Liver (tissue), 9 donors: ENCODE data around the gene GPR141. TPM values are rescaled to one million over a fixed set of nuclear protein-coding genes. Genes with fewer than 3 reads are reported as not detected.

Experiments used
- DNase-seq: peaks from one replicate; pipeline ENCODE4 v3.0.0-alpha.2; 2017; ENCODE audit warnings: low spot score
- H3K27ac ChIP-seq, 2 donors: one replicate each; pipeline ENCODE4 v1.7.0; 2013; ENCODE audit warnings: inconsistent platforms in 2 of 2, low read length in 2 of 2, control low read depth in 1 of 2, low read depth in 1 of 2, mild to moderate bottlenecking in 1 of 2
- H3K27me3 ChIP-seq, 4 donors: one replicate each; pipeline versions ENCODE4 v1.6.1 to v1.7.0; 2013; ENCODE audit warnings: low read length in 3 of 4, inconsistent platforms in 1 of 4, mild to moderate bottlenecking in 1 of 4, moderate library complexity in 1 of 4; ENCODE audit not compliant: control insufficient read depth in 4 of 4, insufficient read depth in 4 of 4
- H3K36me3 ChIP-seq, 4 donors: one replicate each; pipeline versions ENCODE4 v1.6.1 to v1.7.0; 2013; ENCODE audit warnings: low read length in 3 of 4, mild to moderate bottlenecking in 3 of 4, low read depth in 1 of 4, moderate library complexity in 1 of 4; ENCODE audit not compliant: control insufficient read depth in 4 of 4, insufficient read depth in 3 of 4
- H3K4me1 ChIP-seq, 4 donors: one replicate each; pipeline versions ENCODE4 v1.6.1 to v1.7.0; 2013; ENCODE audit warnings: low read length in 3 of 4, mild to moderate bottlenecking in 3 of 4, moderate library complexity in 1 of 4; ENCODE audit not compliant: control insufficient read depth in 4 of 4, insufficient read depth in 4 of 4
- H3K4me3 ChIP-seq, 3 donors: one replicate each; pipeline versions ENCODE4 v1.6.1 to v1.7.0; 2013; ENCODE audit warnings: low read length in 3 of 3, control low read depth in 1 of 3, low read depth in 1 of 3, mild to moderate bottlenecking in 1 of 3
- H3K9ac ChIP-seq, 2 donors: one replicate each; pipeline ENCODE4 v1.7.0; 2013; ENCODE audit warnings: low read length in 2 of 2, mild to moderate bottlenecking in 2 of 2, moderate library complexity in 2 of 2, control low read depth in 1 of 2, low read depth in 1 of 2
- H3K9me3 ChIP-seq, 4 donors: one replicate each; pipeline versions ENCODE4 v1.6.1 to v1.7.0; 2013; ENCODE audit warnings: low read length in 3 of 4; ENCODE audit not compliant: control insufficient read depth in 4 of 4
- EGR1 ChIP-seq, 2 donors: IDR thresholded peaks; 2 replicates each; pipeline ENCODE4 v1.6.1; 2016 to 2018; ENCODE audit warnings: antibody characterized with exemption in 2 of 2, low read depth in 2 of 2
- FOXA2 ChIP-seq: IDR thresholded peaks from 2 replicates; pipeline ENCODE4 v1.6.1; 2016; ENCODE audit warnings: antibody characterized with exemption
- GABPA ChIP-seq, 2 donors: IDR thresholded peaks in 1 of 2; conservative IDR thresholded peaks in 1 of 2; 2 replicates each; pipeline ENCODE4 v1.6.1; 2016; ENCODE audit warnings: antibody characterized with exemption in 2 of 2, mild to moderate bottlenecking in 1 of 2, moderate library complexity in 1 of 2
- HNF4A ChIP-seq, 2 donors: conservative IDR thresholded peaks; 2 replicates each; pipeline ENCODE4 v1.6.1; 2016; ENCODE audit warnings: antibody characterized with exemption in 2 of 2, mild to moderate bottlenecking in 2 of 2
- JUND ChIP-seq, 2 donors: IDR thresholded peaks; 2 replicates each; pipeline ENCODE4 v1.6.1; 2016; ENCODE audit warnings: antibody characterized with exemption in 2 of 2
- NR2F2 ChIP-seq: IDR thresholded peaks from 2 replicates; pipeline ENCODE4 v1.6.1; 2016; ENCODE audit warnings: antibody characterized with exemption
- RAD21 ChIP-seq, 2 donors: IDR thresholded peaks; 2 replicates each; pipeline ENCODE4 v1.6.1; 2016; ENCODE audit warnings: antibody characterized with exemption in 2 of 2, mild to moderate bottlenecking in 2 of 2
- REST ChIP-seq: IDR thresholded peaks from 2 replicates; pipeline ENCODE4 v1.6.1; 2016; ENCODE audit warnings: antibody characterized with exemption, mild to moderate bottlenecking
- RXRA ChIP-seq, 2 donors: IDR thresholded peaks; 2 replicates each; pipeline ENCODE4 v1.6.1; 2017 to 2018; ENCODE audit warnings: antibody characterized with exemption in 2 of 2, mild to moderate bottlenecking in 1 of 2
- SP1 ChIP-seq: IDR thresholded peaks from 2 replicates; pipeline ENCODE4 v1.6.1; 2018; ENCODE audit warnings: antibody characterized with exemption, mild to moderate bottlenecking
- TAF1 ChIP-seq: conservative IDR thresholded peaks from 2 replicates; pipeline ENCODE4 v1.6.1; 2016; ENCODE audit warnings: antibody characterized with exemption, mild to moderate bottlenecking
- YY1 ChIP-seq: IDR thresholded peaks from 2 replicates; pipeline ENCODE4 v1.6.1; 2016; ENCODE audit warnings: antibody characterized with exemption, mild to moderate bottlenecking
- ZBTB33 ChIP-seq: IDR thresholded peaks from 2 replicates; pipeline ENCODE4 v1.6.1; 2016; ENCODE audit warnings: antibody characterized with exemption
- WGBS: extraction: QIAGEN DNeasy Blood & Tissue Kit; methylation state at CpG from one replicate; pipeline ENCODE4 v1.1.7; 2013; 5-methylcytosine and 5-hydroxymethylcytosine counted together
- polyA plus RNA-seq, 2 donors: library from polyadenylated mRNA; stranded (reverse) in 1 of 2; unstranded in 1 of 2; fragments of 200-250 nt in 1 of 2; fragments of >200 nt in 1 of 2; fragmentation: Nextera tagmentation in 1 of 2; extraction: Ambion mirVana in 1 of 2; gene quantifications; one replicate each; pipeline versions ENCODE4 v1.2.1 to v1.2.3, GENCODE V29; 2013 to 2015
- total RNA-seq, 2 donors: library from RNA; depleted of rRNA; stranded (reverse); fragments of >200 nt; gene quantifications; one replicate each; pipeline ENCODE4 v1.2.3, GENCODE V29; 2014
- TF ChIP-seq, protein P1 (sequence below): IDR thresholded peaks from 2 replicates; pipeline ENCODE4 v1.6.1; 2016; ENCODE audit warnings: antibody characterized with exemption
- TF ChIP-seq, protein P2 (sequence below): fragments of 150-350 bp; IDR thresholded peaks from 2 replicates; pipeline ENCODE4 v1.5.1; 2017; ENCODE audit warnings: improper control_type of control experiment, low read depth, low read length; ENCODE audit not compliant: missing input control
- TF ChIP-seq, protein P3 (sequence below): IDR thresholded peaks from 2 replicates; pipeline ENCODE4 v1.6.1; 2016; ENCODE audit warnings: antibody characterized with exemption
- donor health status: healthy.
- donor health status: healthy.
- donor health status: healthy.
- donor health status: healthy.
- donor health status: healthy.

The GPR141 gene
- total and polyA plus RNA-seq, 4 donors = 0.28 to 2.9 (median 1.4) TPM; not detected in 1

DNA sequence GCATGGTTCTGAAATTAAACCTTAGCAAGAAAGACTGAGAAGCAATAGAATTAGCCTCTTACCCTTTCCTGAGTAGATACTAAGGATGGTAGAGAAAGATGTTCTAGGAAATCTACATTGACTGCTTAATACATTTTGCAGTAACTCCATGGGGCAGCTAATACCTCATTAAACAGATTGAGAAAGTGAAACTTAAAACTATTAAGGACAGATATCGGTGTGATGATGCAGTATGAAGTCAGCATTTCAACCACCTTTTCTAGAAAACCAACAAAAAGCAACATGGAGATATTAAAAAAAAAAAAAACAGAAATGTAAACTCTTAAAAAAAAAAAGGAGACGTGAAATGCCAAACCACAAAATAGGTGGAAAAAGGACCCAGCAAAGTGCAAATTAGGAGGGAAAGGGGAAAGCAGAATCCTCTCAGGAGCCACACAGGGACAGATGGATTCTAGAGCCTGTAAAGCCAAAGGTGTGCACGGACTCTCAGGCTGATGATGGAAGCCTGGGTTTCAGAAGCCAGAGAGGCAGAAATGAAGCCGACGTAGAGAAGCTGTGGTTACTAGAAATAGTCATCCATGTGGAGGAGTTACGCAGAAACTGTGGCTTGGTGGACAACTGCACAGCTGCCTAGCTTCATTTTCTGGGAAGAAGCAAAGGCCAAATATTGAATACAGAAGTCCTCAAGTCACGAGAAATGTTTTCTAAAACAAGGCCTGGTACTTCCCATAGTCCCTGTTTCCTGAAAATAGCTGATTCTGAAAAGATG, 38.1 kb upstream of the GPR141 start:
- TF ChIP-seq, protein P1, sequence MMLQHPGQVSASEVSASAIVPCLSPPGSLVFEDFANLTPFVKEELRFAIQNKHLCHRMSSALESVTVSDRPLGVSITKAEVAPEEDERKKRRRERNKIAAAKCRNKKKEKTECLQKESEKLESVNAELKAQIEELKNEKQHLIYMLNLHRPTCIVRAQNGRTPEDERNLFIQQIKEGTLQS = no peak
- TF ChIP-seq EGR1 (IDR thresholded peaks at IDR 0.05; ENCODE audit: low read depth in 2 of 2) (no peak), REST (no peak), ZBTB33 (no peak), YY1 (no peak), HNF4A (conservative IDR thresholded peaks at IDR 0.05) (no peak)
- TF ChIP-seq, protein P2, sequence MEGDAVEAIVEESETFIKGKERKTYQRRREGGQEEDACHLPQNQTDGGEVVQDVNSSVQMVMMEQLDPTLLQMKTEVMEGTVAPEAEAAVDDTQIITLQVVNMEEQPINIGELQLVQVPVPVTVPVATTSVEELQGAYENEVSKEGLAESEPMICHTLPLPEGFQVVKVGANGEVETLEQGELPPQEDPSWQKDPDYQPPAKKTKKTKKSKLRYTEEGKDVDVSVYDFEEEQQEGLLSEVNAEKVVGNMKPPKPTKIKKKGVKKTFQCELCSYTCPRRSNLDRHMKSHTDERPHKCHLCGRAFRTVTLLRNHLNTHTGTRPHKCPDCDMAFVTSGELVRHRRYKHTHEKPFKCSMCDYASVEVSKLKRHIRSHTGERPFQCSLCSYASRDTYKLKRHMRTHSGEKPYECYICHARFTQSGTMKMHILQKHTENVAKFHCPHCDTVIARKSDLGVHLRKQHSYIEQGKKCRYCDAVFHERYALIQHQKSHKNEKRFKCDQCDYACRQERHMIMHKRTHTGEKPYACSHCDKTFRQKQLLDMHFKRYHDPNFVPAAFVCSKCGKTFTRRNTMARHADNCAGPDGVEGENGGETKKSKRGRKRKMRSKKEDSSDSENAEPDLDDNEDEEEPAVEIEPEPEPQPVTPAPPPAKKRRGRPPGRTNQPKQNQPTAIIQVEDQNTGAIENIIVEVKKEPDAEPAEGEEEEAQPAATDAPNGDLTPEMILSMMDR = no peak
- TF ChIP-seq, protein P3, sequence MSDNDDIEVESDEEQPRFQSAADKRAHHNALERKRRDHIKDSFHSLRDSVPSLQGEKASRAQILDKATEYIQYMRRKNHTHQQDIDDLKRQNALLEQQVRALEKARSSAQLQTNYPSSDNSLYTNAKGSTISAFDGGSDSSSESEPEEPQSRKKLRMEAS = no peak
- H3K27me3 ChIP-seq = no peaks in the 10 kb centered on the region
- H3K9ac ChIP-seq = no peak overlapping the region
- H3K4me3 ChIP-seq = no peak overlapping the region
- no peaks in the 10 kb centered on the region for H3K4me1 ChIP-seq
- no peak overlapping the region for H3K27ac ChIP-seq
- 70% methylated on average over 7 of the region's 7 CpGs for WGBS
- no peaks in the 10 kb centered on the region for H3K9me3 ChIP-seq
- DNase-seq = no peak
- no peaks in the 10 kb centered on the region for H3K36me3 ChIP-seq

DNA sequence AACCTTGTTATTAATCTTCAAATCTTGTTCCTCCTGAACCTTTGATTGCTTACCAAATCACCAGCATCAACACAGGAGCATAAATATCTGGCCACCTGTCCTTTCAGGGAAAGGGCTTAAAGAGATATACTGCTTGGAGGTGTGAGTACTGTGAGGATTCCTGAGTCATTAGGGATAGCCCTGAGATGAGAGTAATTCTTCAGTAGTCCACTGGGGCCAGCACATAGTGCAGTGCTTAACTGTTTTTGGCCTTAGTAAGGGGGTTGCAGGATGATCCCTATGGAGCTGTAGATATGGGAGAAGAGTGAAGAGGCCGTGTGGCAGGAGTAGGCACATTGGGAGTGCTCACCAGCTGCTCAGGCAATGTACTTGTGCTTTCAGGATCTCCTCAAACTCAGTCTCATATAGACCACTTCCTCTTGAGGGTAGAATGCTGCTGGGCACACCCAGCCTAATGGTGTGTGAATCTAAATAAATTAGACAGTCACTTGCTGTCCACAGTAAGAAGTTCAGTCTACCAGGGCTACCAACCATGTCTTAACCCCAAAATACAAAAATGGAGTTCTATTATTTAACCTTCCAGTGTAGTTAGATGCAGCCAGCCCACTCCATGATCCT, 26.5 kb upstream of the GPR141 start:
- H3K9ac ChIP-seq = no peak overlapping the region
- 40% methylated on average over 1 of the region's 1 CpG for WGBS
- H3K9me3 ChIP-seq = no peaks in the 10 kb centered on the region
- peaks cover 0 to 3% (median 1%) of the 10 kb centered on the region in 4 donors for H3K27me3 ChIP-seq
- H3K27ac ChIP-seq = no peak overlapping the region
- DNase-seq = no peak
- H3K4me3 ChIP-seq = no peak overlapping the region
- H3K4me1 ChIP-seq = no peaks in the 10 kb centered on the region
- no peaks in the 10 kb centered on the region for H3K36me3 ChIP-seq
- TF ChIP-seq RAD21 (IDR thresholded peaks at IDR 0.05) (no peak), GABPA (IDR thresholded peaks at IDR 0.05 in 1 of 2, conservative IDR thresholded peaks at IDR 0.05 in 1 of 2) (no peak), FOXA2 (no peak), JUND (IDR thresholded peaks at IDR 0.05) (no peak), RXRA (IDR thresholded peaks at IDR 0.05) (no peak), YY1 (no peak), NR2F2 (no peak), TAF1 (no peak), SP1 (no peak), ZBTB33 (no peak), REST (no peak)
- TF ChIP-seq, protein P3 = no peak
